Stomach (tissue), 9 donors: ENCODE data around the gene SHANK1. TPM values are rescaled to one million over a fixed set of nuclear protein-coding genes. Genes with fewer than 3 reads are reported as not detected.
A peak's percentile ranks its signal among the peaks of the same experiment; 100 is the strongest.

ENCODE experiments used
- DNase-seq, 2 donors: peaks; one replicate each; pipeline versions ENCODE4 v3.0.0 to v3.0.0-alpha.2; 2013 to 2019
- H3K27ac ChIP-seq, 5 donors: fragments of 200-600 bp in 4 of 5; sonication (generic) in 4 of 5; one replicate each; pipeline ENCODE4 v1.5.1; 2013 to 2019; ENCODE audit warnings: mild to moderate bottlenecking in 1 of 5, moderate library complexity in 1 of 5
- H3K27me3 ChIP-seq, 3 donors: fragments of 200-600 bp; sonication (generic); one replicate each; pipeline ENCODE4 v1.5.1; 2017 to 2019; ENCODE audit warnings: mixed run types in 1 of 3
- H3K36me3 ChIP-seq, 4 donors: fragments of 200-600 bp; sonication (generic); 1 replicate in 3 of 4; 2 replicates in 1 of 4; pipeline ENCODE4 v1.5.1; 2016 to 2019
- H3K4me1 ChIP-seq, 4 donors: fragments of 200-600 bp; sonication (generic); one replicate each; pipeline ENCODE4 v1.5.1; 2016 to 2019
- H3K4me3 ChIP-seq, 4 donors: fragments of 200-600 bp; sonication (generic) in 3 of 4; one replicate each; pipeline ENCODE4 v1.5.1; 2016 to 2019; ENCODE audit warnings: mild to moderate bottlenecking in 1 of 4
- H3K9me3 ChIP-seq, 4 donors: fragments of 200-600 bp; sonication (generic); one replicate each; pipeline ENCODE4 v1.5.1; 2016 to 2019
- CTCF ChIP-seq, 7 experiments: fragments of 450-650 bp in 4 of 7; fragments of 200-600 bp in 3 of 7; sonication (generic) in 3 of 7; IDR thresholded peaks; one replicate each; pipeline ENCODE4 v1.5.1; 2016 to 2019; ENCODE audit warnings: antibody characterized with exemption in 7 of 7, control low read depth in 2 of 7, mild to moderate bottlenecking in 1 of 7
- EP300 ChIP-seq: sonication (generic); formaldehyde crosslinking; IDR thresholded peaks from one replicate; pipeline ENCODE4 v1.6.1; 2017; ENCODE audit warnings: antibody characterized with exemption
- POLR2A ChIP-seq, 4 donors: fragments of 450-650 bp; IDR thresholded peaks; one replicate each; pipeline ENCODE4 v1.6.1; 2016; ENCODE audit warnings: antibody characterized with exemption in 4 of 4, control low read depth in 2 of 4, mild to moderate bottlenecking in 1 of 4, moderate library complexity in 1 of 4
- POLR2AphosphoS5 ChIP-seq, 3 donors: sonication (generic); formaldehyde crosslinking; IDR thresholded peaks; one replicate each; pipeline ENCODE4 v1.6.1; 2016; ENCODE audit warnings: antibody characterized with exemption in 3 of 3
- WGBS, 5 donors: extraction: QIAGEN DNeasy Blood & Tissue Kit in 3 of 5; methylation state at CpG; one replicate each; pipeline versions ENCODE4 v1.1.5 to v1.1.7; 2013 to 2018; 5-methylcytosine and 5-hydroxymethylcytosine counted together
- intact Hi-C: fragments of 100-400 bp; cut with DNase I; formaldehyde crosslinking; loops from one replicate; pipeline ENCODE4 v1.15.1; 2023; ENCODE audit warnings: low total_unique reads
- polyA plus RNA-seq, 3 donors: library from polyadenylated mRNA; stranded (reverse); fragments of 200-250 nt; gene quantifications; one replicate each; pipeline ENCODE4 v1.2.3, GENCODE V29; 2013
- total RNA-seq, 5 donors: library from RNA; depleted of rRNA; stranded (reverse); fragments of >200 nt; gene quantifications; one replicate each; pipeline versions ENCODE4 v1.1.0 to v1.2.3, GENCODE V29; 2014 to 2016
- donor health status: healthy with polysubstance abuse.
- donor health status: Bipolar disorder and iron deficiency.
- donor health status: healthy.

Gene SHANK1
- total and polyA plus RNA-seq, 8 donors: 0.15 to 1.5 (median 0.67) TPM; not detected in 4

- H3K27ac ChIP-seq: peak overlapping the region in 3 of 5 donors; percentile 58 to 70 (median 65)
- TF ChIP-seq POLR2AphosphoS5 (IDR thresholded peaks at IDR 0.05) (no peak), EP300 (no peak), POLR2A (IDR thresholded peaks at IDR 0.05) (no peak), CTCF (IDR thresholded peaks at IDR 0.05) (no peak)
- no peaks in the 10 kb centered on the region for H3K36me3 ChIP-seq
- H3K9me3 ChIP-seq: no peaks in the 10 kb centered on the region
- peak overlapping the region in 3 of 4 donors; percentile 50 to 62 (median 61) for H3K4me3 ChIP-seq
- peak in 1 of 2 donors; percentile 69 for DNase-seq
- WGBS, 5 donors: 34 to 45% (median 42%) methylated on average over 12 to 15 of the region's 15 CpGs
- peaks cover 26 to 60% (median 45%) of the 10 kb centered on the region in 4 donors for H3K4me1 ChIP-seq
- intact Hi-C loops: no loop called here
- H3K27me3 ChIP-seq: peaks cover 10 to 93% (median 74%) of the 10 kb centered on the region in 3 donors
Observed at GRCh38 chr19:50722201-50723013, 2.8 kb upstream of the SHANK1 start.

GRCh38 chr19:50721441-50722137 lies 2.0 kb upstream of the SHANK1 start:
- intact Hi-C loops: no loop called here
- 68 to 73% (median 71%) methylated on average over 4 to 10 of the region's 10 CpGs for WGBS, 5 donors
- DNase-seq: no peak

GRCh38 chr19:50720921-50721381 lies 1.3 kb upstream of the SHANK1 start:
- Histone ChIP-seq H3K4me3 (no peak overlapping the region), H3K27me3 (peaks cover 10 to 98% (median 87%) of the 10 kb centered on the region in 3 donors), H3K27ac (no peak overlapping the region), H3K9me3 (no peaks in the 10 kb centered on the region), H3K36me3 (no peaks in the 10 kb centered on the region), H3K4me1 (peaks cover 26 to 55% (median 44%) of the 10 kb centered on the region in 4 donors)
- 28 to 47% (median 36%) methylated on average over 3 to 8 of the region's 8 CpGs for WGBS, 5 donors
- TF ChIP-seq CTCF (IDR thresholded peaks at IDR 0.05) (no peak), POLR2AphosphoS5 (IDR thresholded peaks at IDR 0.05) (no peak), EP300 (no peak), POLR2A (IDR thresholded peaks at IDR 0.05) (no peak)
- intact Hi-C loops: no loop called here
- DNase-seq: no peak

More at GRCh38 chr19:50721441-50722137, 2.0 kb upstream of the SHANK1 start:
- H3K4me1 ChIP-seq: peaks cover 26 to 60% (median 45%) of the 10 kb centered on the region in 4 donors
- H3K27ac ChIP-seq: no peak overlapping the region
- no peak for TF ChIP-seq POLR2A (IDR thresholded peaks at IDR 0.05)
- no peak for TF ChIP-seq POLR2AphosphoS5 (IDR thresholded peaks at IDR 0.05)
- no peak for TF ChIP-seq EP300
- no peak for TF ChIP-seq CTCF (IDR thresholded peaks at IDR 0.05)
- no peak overlapping the region for H3K4me3 ChIP-seq
- H3K36me3 ChIP-seq: no peaks in the 10 kb centered on the region
- no peaks in the 10 kb centered on the region for H3K9me3 ChIP-seq
- peaks cover 10 to 97% (median 82%) of the 10 kb centered on the region in 3 donors for H3K27me3 ChIP-seq

GRCh38 chr19:50720181-50720920 lies 749 bp upstream of the SHANK1 start:
- Histone ChIP-seq H3K4me1 (peaks cover 22 to 49% (median 39%) of the 10 kb centered on the region in 4 donors), H3K27me3 (peaks cover 10 to 100% (median 81%) of the 10 kb centered on the region in 3 donors), H3K9me3 (no peaks in the 10 kb centered on the region), H3K36me3 (no peaks in the 10 kb centered on the region), H3K4me3 (no peak overlapping the region), H3K27ac (no peak overlapping the region)
- TF ChIP-seq CTCF (IDR thresholded peaks at IDR 0.05): no peak
- TF ChIP-seq POLR2A (IDR thresholded peaks at IDR 0.05): no peak
- no peak for TF ChIP-seq EP300
- no peak for TF ChIP-seq POLR2AphosphoS5 (IDR thresholded peaks at IDR 0.05)
- 48 to 58% (median 50%) methylated on average over 16 to 21 of the region's 21 CpGs for WGBS, 5 donors
- intact Hi-C loops: no loop called here
- no peak for DNase-seq
